Liver (tissue), 9 donors: ENCODE results near the gene GGACT. TPM values are rescaled to one million over a fixed set of nuclear protein-coding genes. Genes with fewer than 3 reads are reported as not detected.

Experiments
- DNase-seq: peaks from one replicate; pipeline ENCODE4 v3.0.0-alpha.2; 2017; ENCODE audit warnings: low spot score
- H3K27ac ChIP-seq, 2 donors: one replicate each; pipeline ENCODE4 v1.7.0; 2013; ENCODE audit warnings: inconsistent platforms in 2 of 2, low read length in 2 of 2, control low read depth in 1 of 2, low read depth in 1 of 2, mild to moderate bottlenecking in 1 of 2
- H3K27me3 ChIP-seq, 4 donors: one replicate each; pipeline versions ENCODE4 v1.6.1 to v1.7.0; 2013; ENCODE audit warnings: low read length in 3 of 4, inconsistent platforms in 1 of 4, mild to moderate bottlenecking in 1 of 4, moderate library complexity in 1 of 4; ENCODE audit not compliant: control insufficient read depth in 4 of 4, insufficient read depth in 4 of 4
- H3K36me3 ChIP-seq, 4 donors: one replicate each; pipeline versions ENCODE4 v1.6.1 to v1.7.0; 2013; ENCODE audit warnings: low read length in 3 of 4, mild to moderate bottlenecking in 3 of 4, low read depth in 1 of 4, moderate library complexity in 1 of 4; ENCODE audit not compliant: control insufficient read depth in 4 of 4, insufficient read depth in 3 of 4
- H3K4me1 ChIP-seq, 4 donors: one replicate each; pipeline versions ENCODE4 v1.6.1 to v1.7.0; 2013; ENCODE audit warnings: low read length in 3 of 4, mild to moderate bottlenecking in 3 of 4, moderate library complexity in 1 of 4; ENCODE audit not compliant: control insufficient read depth in 4 of 4, insufficient read depth in 4 of 4
- H3K4me3 ChIP-seq, 3 donors: one replicate each; pipeline versions ENCODE4 v1.6.1 to v1.7.0; 2013; ENCODE audit warnings: low read length in 3 of 3, control low read depth in 1 of 3, low read depth in 1 of 3, mild to moderate bottlenecking in 1 of 3
- H3K9ac ChIP-seq, 2 donors: one replicate each; pipeline ENCODE4 v1.7.0; 2013; ENCODE audit warnings: low read length in 2 of 2, mild to moderate bottlenecking in 2 of 2, moderate library complexity in 2 of 2, control low read depth in 1 of 2, low read depth in 1 of 2
- H3K9me3 ChIP-seq, 4 donors: one replicate each; pipeline versions ENCODE4 v1.6.1 to v1.7.0; 2013; ENCODE audit warnings: low read length in 3 of 4; ENCODE audit not compliant: control insufficient read depth in 4 of 4
- CTCF ChIP-seq: fragments of 150-350 bp; IDR thresholded peaks from 2 replicates; pipeline ENCODE4 v1.5.1; 2017; ENCODE audit warnings: improper control_type of control experiment, low read depth, low read length; ENCODE audit not compliant: missing input control
- EGR1 ChIP-seq, 2 donors: IDR thresholded peaks; 2 replicates each; pipeline ENCODE4 v1.6.1; 2016 to 2018; ENCODE audit warnings: antibody characterized with exemption in 2 of 2, low read depth in 2 of 2
- FOXA1 ChIP-seq: IDR thresholded peaks from 2 replicates; pipeline ENCODE4 v1.6.1; 2016; ENCODE audit warnings: antibody characterized with exemption
- FOXA2 ChIP-seq: IDR thresholded peaks from 2 replicates; pipeline ENCODE4 v1.6.1; 2016; ENCODE audit warnings: antibody characterized with exemption
- GABPA ChIP-seq, 2 donors: IDR thresholded peaks in 1 of 2; conservative IDR thresholded peaks in 1 of 2; 2 replicates each; pipeline ENCODE4 v1.6.1; 2016; ENCODE audit warnings: antibody characterized with exemption in 2 of 2, mild to moderate bottlenecking in 1 of 2, moderate library complexity in 1 of 2
- HNF4A ChIP-seq, 2 donors: conservative IDR thresholded peaks; 2 replicates each; pipeline ENCODE4 v1.6.1; 2016; ENCODE audit warnings: antibody characterized with exemption in 2 of 2, mild to moderate bottlenecking in 2 of 2
- HNF4G ChIP-seq: IDR thresholded peaks from 2 replicates; pipeline ENCODE4 v1.6.1; 2016; ENCODE audit warnings: antibody characterized with exemption
- JUND ChIP-seq, 2 donors: IDR thresholded peaks; 2 replicates each; pipeline ENCODE4 v1.6.1; 2016; ENCODE audit warnings: antibody characterized with exemption in 2 of 2
- MAX ChIP-seq: IDR thresholded peaks from 2 replicates; pipeline ENCODE4 v1.6.1; 2016; ENCODE audit warnings: antibody characterized with exemption
- NR2F2 ChIP-seq: IDR thresholded peaks from 2 replicates; pipeline ENCODE4 v1.6.1; 2016; ENCODE audit warnings: antibody characterized with exemption
- RAD21 ChIP-seq, 2 donors: IDR thresholded peaks; 2 replicates each; pipeline ENCODE4 v1.6.1; 2016; ENCODE audit warnings: antibody characterized with exemption in 2 of 2, mild to moderate bottlenecking in 2 of 2
- REST ChIP-seq: IDR thresholded peaks from 2 replicates; pipeline ENCODE4 v1.6.1; 2016; ENCODE audit warnings: antibody characterized with exemption, mild to moderate bottlenecking
- RXRA ChIP-seq, 2 donors: IDR thresholded peaks; 2 replicates each; pipeline ENCODE4 v1.6.1; 2017 to 2018; ENCODE audit warnings: antibody characterized with exemption in 2 of 2, mild to moderate bottlenecking in 1 of 2
- SP1 ChIP-seq: IDR thresholded peaks from 2 replicates; pipeline ENCODE4 v1.6.1; 2018; ENCODE audit warnings: antibody characterized with exemption, mild to moderate bottlenecking
- TAF1 ChIP-seq: conservative IDR thresholded peaks from 2 replicates; pipeline ENCODE4 v1.6.1; 2016; ENCODE audit warnings: antibody characterized with exemption, mild to moderate bottlenecking
- YY1 ChIP-seq: IDR thresholded peaks from 2 replicates; pipeline ENCODE4 v1.6.1; 2016; ENCODE audit warnings: antibody characterized with exemption, mild to moderate bottlenecking
- ZBTB33 ChIP-seq: IDR thresholded peaks from 2 replicates; pipeline ENCODE4 v1.6.1; 2016; ENCODE audit warnings: antibody characterized with exemption
- WGBS: extraction: QIAGEN DNeasy Blood & Tissue Kit; methylation state at CpG from one replicate; pipeline ENCODE4 v1.1.7; 2013; 5-methylcytosine and 5-hydroxymethylcytosine counted together
- polyA plus RNA-seq, 2 donors: library from polyadenylated mRNA; stranded (reverse) in 1 of 2; unstranded in 1 of 2; fragments of 200-250 nt in 1 of 2; fragments of >200 nt in 1 of 2; fragmentation: Nextera tagmentation in 1 of 2; extraction: Ambion mirVana in 1 of 2; gene quantifications; one replicate each; pipeline versions ENCODE4 v1.2.1 to v1.2.3, GENCODE V29; 2013 to 2015
- total RNA-seq, 2 donors: library from RNA; depleted of rRNA; stranded (reverse); fragments of >200 nt; gene quantifications; one replicate each; pipeline ENCODE4 v1.2.3, GENCODE V29; 2014
- TF ChIP-seq, protein P1 (sequence below): IDR thresholded peaks from 2 replicates; pipeline ENCODE4 v1.6.1; 2016; ENCODE audit warnings: antibody characterized with exemption
- donor health status: healthy.
- donor health status: healthy.
- donor health status: healthy.
- donor health status: healthy.
- donor health status: healthy.

Gene GGACT
- total and polyA plus RNA-seq, 4 donors: 2.5 to 6.3 (median 4.1) TPM

GRCh38 chr13:100563779-100564178, 24.8 kb downstream of the GGACT start:
- no peak overlapping the region for H3K4me3 ChIP-seq
- H3K9me3 ChIP-seq: no peaks in the 10 kb centered on the region
- TF ChIP-seq, protein P1, sequence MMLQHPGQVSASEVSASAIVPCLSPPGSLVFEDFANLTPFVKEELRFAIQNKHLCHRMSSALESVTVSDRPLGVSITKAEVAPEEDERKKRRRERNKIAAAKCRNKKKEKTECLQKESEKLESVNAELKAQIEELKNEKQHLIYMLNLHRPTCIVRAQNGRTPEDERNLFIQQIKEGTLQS: no peak
- TF ChIP-seq GABPA (IDR thresholded peaks at IDR 0.05 in 1 of 2, conservative IDR thresholded peaks at IDR 0.05 in 1 of 2) (no peak), FOXA2 (no peak), REST (no peak), YY1 (no peak), HNF4G (no peak), EGR1 (IDR thresholded peaks at IDR 0.05; ENCODE audit: low read depth in 2 of 2) (no peak), JUND (IDR thresholded peaks at IDR 0.05) (no peak), MAX (no peak), CTCF (no peak), TAF1 (no peak), ZBTB33 (no peak), NR2F2 (no peak), SP1 (no peak), RXRA (IDR thresholded peaks at IDR 0.05) (no peak), RAD21 (IDR thresholded peaks at IDR 0.05) (no peak), FOXA1 (no peak), HNF4A (conservative IDR thresholded peaks at IDR 0.05) (no peak)
- H3K36me3 ChIP-seq: no peaks in the 10 kb centered on the region
- no peaks in the 10 kb centered on the region for H3K27me3 ChIP-seq
- no peak overlapping the region for H3K27ac ChIP-seq
- H3K9ac ChIP-seq: no peak overlapping the region
- no peak for DNase-seq
- H3K4me1 ChIP-seq: peaks cover 3 to 39% (median 28%) of the 10 kb centered on the region in 4 donors
- 96% methylated on average over 7 of the region's 7 CpGs for WGBS
